Islet of Langerhans (tissue), 1 donor: ENCODE data around the gene PTGIS.

Experiments
- FAIRE-seq: peaks from one replicate; lab custom pipeline; 2011; peaks lifted over from hg19 to GRCh38; lab: Jason Lieb, UNC

PTGIS gene

DNA sequence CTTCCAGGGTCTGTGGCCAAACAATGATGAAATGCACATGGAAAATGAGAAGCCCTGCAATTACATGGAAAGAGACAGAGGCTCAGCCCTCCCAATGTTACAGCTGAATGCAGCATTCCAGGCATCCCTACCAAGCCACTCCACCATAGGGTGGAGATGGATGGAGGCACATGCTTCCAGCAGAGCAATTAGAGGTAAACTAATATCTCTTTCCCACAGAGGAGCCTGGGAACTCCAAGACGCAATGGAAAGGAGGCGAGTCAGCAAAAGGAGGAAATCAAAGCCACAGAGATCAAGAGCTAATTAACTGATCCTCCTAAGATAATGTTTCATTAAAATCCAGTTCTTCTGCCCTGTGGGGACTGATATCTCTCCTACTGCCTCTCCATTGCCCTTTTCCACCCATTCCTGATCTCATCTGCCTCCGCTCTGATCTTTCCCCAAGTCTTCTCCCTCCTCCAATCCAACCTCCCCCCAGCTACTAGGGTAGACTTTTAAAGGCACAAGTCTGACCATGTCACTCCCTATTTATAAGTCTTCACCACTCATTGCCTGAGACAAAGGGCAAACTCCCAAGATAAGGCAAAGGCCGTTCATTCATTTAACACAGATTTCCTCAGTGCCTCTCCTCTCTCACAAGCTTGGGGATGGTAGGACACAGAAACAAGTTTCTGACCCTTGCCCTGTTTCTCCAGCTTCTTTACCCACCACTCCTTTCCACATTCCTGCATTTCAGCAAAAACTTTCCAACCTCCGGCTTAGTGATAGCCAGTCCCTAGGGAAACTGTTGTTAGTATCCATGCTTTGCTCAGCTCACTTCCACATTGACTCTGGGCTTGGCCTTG is 71.2 kb downstream of the PTGIS start:
- FAIRE-seq: no peak

GRCh38 chr20:49496043-49496442 is 71.9 kb downstream of the PTGIS start:
- no peak for FAIRE-seq

GRCh38 chr20:49490689-49491088 is 77.2 kb downstream of the PTGIS start:
- FAIRE-seq: no peak

DNA sequence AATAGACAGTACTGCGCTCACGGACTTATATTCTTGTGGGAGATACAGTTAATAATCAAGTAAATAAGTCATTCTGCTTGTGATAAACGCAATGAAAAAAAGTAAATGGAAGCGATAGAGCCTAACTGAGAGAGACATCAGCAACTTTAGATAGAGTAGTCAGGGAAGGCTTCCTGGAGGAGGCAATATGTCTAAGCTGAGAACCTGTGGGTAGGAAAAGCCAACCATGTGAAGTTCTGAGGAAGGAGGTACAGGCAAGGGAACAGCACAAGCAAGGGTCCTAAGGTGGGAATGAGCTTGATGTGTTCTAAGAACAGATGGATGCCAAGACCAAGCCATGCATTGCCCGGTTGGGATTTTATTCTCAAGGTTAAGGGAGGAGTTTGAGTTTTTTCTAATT is 78.2 kb downstream of the PTGIS start:
- FAIRE-seq: no peak

DNA sequence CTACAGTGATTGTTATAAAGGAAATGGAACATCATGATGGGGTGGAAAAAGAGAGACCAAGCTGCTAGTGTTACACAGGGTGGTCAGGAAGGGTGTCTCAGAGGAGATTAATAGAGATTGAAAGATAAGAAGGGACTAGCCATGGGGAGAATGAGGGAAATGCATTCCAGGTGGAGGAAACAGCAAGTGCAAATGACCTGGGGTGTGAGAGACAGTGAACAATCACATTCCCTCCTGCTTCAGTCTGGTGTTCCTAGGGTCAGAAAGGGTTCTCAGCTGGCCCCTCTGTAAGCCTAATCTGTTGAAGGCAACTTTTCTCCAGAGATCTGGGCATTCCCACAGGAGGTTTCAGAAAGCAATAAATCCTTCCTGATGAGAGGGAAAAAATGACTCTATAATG is 81.9 kb downstream of the PTGIS start:
- FAIRE-seq: no peak

- no peak for FAIRE-seq
These were observed 82.4 kb downstream of the PTGIS start for GRCh38 chr20:49485563-49485962.

GRCh38 chr20:49484180-49485140 is 83.5 kb downstream of the PTGIS start:
- FAIRE-seq: no peak

- no peak for FAIRE-seq
These were observed 84.2 kb downstream of the PTGIS start for GRCh38 chr20:49483696-49484123.

- no peak for FAIRE-seq
These were observed 84.8 kb downstream of the PTGIS start for GRCh38 chr20:49483018-49483695.

DNA sequence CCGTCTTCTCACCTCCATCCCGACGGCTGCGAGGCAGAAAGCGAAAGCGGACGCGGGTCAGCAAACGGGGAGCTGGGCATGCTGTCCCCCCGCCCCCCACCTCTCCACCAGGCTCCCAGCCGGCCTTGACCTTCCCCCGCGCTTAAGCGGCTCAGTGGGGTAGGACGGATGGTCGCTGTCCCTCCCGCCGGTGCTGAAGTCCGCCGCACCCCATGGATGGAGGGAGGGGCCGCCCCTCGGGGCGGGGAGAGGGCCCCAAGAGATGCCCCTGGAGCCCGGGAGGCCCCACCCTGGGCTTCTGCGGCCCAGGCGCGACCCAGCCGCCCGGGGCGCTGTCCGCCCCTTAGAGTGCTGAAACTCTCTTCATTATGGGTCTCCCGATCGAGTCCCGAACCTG is 85.3 kb downstream of the PTGIS start, which contains the start of gene KCNB1:
KCNB1 (minus strand) TSS at position 48 of the 397 bp plus-strand sequence. CDS start 188 bp downstream, outside the sequence.
- no peak for FAIRE-seq

GRCh38 chr20:49482173-49482572 is 85.8 kb downstream of the PTGIS start:
- FAIRE-seq: no peak

DNA sequence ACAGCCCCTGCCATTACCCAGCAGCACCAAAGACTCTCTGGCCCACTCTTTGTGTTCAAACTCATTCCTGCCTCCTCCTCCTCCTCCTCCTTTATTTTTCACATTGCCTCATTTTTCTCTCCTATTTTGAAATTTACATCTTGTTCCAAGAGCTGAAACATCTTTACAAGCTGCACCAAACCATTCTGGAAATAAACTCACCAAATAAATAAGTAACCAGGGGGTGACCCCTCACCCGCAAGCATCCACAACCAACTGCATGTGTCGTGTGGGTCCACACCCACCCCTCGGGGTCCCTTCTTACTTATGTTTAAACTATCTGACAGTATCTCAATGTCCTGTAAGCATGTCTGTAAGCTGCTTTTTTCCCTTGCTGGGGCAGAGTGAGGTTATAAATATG is 86.8 kb downstream of the PTGIS start:
- FAIRE-seq: no peak

GRCh38 chr20:49480236-49480635 is 87.7 kb downstream of the PTGIS start:
- FAIRE-seq: no peak

- no peak for FAIRE-seq
These were observed 88.2 kb downstream of the PTGIS start for GRCh38 chr20:49479785-49480184.

- FAIRE-seq: no peak
These were observed 88.9 kb downstream of the PTGIS start for GRCh38 chr20:49478754-49479689.

GRCh38 chr20:49478266-49478665 is 89.7 kb downstream of the PTGIS start:
- FAIRE-seq: no peak

DNA sequence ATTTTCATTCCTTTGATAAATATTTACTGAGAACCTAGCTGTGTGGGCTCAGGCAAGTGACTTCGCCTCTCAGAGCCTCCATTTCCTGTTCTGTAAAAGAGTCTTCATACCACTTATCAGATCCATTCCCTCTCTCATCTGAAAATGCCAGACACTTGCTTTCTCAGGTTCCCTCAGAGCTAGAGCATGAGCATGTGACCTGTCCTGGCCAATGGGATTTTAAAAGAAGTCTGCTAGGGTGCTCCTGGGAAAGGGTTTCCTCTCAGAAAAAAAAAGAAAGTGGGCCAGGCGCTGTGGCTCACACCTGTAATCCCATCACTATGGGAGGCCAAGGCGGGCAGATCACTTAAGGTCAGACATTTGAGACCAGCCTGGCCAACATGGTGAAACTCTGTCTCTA is 90.7 kb downstream of the PTGIS start:
- FAIRE-seq: no peak

DNA sequence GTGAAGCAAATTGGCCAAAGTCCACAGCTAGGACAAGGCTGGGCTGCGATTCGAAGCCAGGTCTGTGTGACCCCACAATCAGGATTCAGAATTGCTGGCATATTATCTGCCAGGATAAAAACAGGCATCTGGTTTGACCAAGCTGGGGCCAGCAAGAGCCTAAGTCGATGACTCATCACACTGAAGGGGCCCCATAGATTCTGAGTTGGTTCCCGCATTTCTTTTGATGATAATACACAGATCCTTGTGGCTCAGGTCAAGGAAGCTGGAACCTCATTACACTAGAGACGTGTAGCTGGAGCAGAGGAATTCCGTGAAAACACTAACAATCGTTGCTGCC is 92.0 kb downstream of the PTGIS start:
- no peak for FAIRE-seq

- no peak for FAIRE-seq
These were observed 92.5 kb downstream of the PTGIS start for GRCh38 chr20:49475292-49476015.

GRCh38 chr20:49471397-49471796 is 96.5 kb downstream of the PTGIS start:
- no peak for FAIRE-seq

DNA sequence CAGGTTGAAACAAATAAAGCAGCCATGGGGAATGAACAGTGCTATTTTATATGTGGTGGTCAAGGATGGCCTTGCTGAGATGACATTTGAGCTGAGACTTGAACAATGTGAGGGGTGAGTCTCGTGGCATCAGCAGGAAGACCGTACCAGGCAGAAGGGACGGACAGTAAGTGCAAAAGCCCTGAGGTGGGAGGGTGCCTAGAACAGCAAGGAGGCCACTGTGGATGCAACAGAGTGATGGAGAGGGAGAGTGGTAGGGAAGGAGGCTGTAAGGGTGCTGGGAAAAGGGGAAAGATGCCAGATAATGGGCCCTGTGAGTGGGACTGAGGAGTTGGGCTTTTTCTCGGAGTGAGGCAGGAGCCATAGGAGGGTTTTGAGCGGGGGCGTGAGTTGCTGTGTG is 97.0 kb downstream of the PTGIS start:
- no peak for FAIRE-seq
